Transverse colon (tissue), 4 donors: ENCODE measurements around the gene ANAPC15. TPM values are rescaled to one million over a fixed set of nuclear protein-coding genes. Genes with fewer than 3 reads are reported as not detected.
"Not testable (repeated sequence)": the region's sequence is repeated elsewhere in the genome, so short reads cannot be mapped to it uniquely, and the experiment has no call there.

Experiments used
- DNase-seq: peaks from one replicate; pipeline ENCODE4 v3.0.0-alpha.2; 2019
- H3K27ac ChIP-seq, 4 donors: fragments of 200-600 bp; sonication (generic); 2 replicates each; pipeline ENCODE4 v1.5.1; 2016 to 2018; ENCODE audit warnings: inconsistent platforms in 4 of 4
- H3K27me3 ChIP-seq: fragments of 200-600 bp; sonication (generic); 2 replicates; pipeline ENCODE4 v1.5.1; 2017; ENCODE audit warnings: inconsistent platforms
- H3K36me3 ChIP-seq, 4 donors: fragments of 200-600 bp; sonication (generic); 2 replicates each; pipeline ENCODE4 v1.5.1; 2017 to 2019; ENCODE audit warnings: inconsistent platforms in 4 of 4
- H3K4me1 ChIP-seq, 4 donors: fragments of 200-600 bp; sonication (generic); 2 replicates each; pipeline ENCODE4 v1.5.1; 2017 to 2020; ENCODE audit warnings: inconsistent platforms in 4 of 4
- H3K4me3 ChIP-seq, 4 donors: fragments of 200-600 bp; sonication (generic); 1 replicate in 1 of 4; 2 replicates in 3 of 4; pipeline versions ENCODE4 v1.5.1 to v1.6.1; 2017 to 2019; ENCODE audit warnings: inconsistent platforms in 4 of 4
- H3K9me3 ChIP-seq, 2 donors: fragments of 200-600 bp; sonication (generic); 2 replicates each; pipeline ENCODE4 v1.5.1; 2017 to 2019; ENCODE audit warnings: inconsistent platforms in 2 of 2
- EP300 ChIP-seq: sonication (generic); formaldehyde crosslinking; IDR thresholded peaks from one replicate; pipeline ENCODE4 v1.6.1; 2017; ENCODE audit warnings: antibody characterized with exemption, low read depth
- POLR2A ChIP-seq: fragments of 450-650 bp; IDR thresholded peaks from one replicate; pipeline ENCODE4 v1.6.1; 2016; ENCODE audit warnings: antibody characterized with exemption, mild to moderate bottlenecking, moderate library complexity
- POLR2AphosphoS5 ChIP-seq, 3 donors: sonication (generic); formaldehyde crosslinking; IDR thresholded peaks; one replicate each; pipeline ENCODE4 v1.6.1; 2016; ENCODE audit warnings: antibody characterized with exemption in 3 of 3
- WGBS, 2 donors: methylation state at CpG; one replicate each; pipeline ENCODE4 v1.1.5; 2018; ENCODE audit warnings: low coverage in 1 of 2; 5-methylcytosine and 5-hydroxymethylcytosine counted together
- in situ Hi-C, 4 donors: fragments of 200-750 bp; cut with MboI; loops; one replicate each; pipeline versions ENCODE4 v1.15.0 to v1.15.1; 2017; ENCODE audit warnings: low sequenced_read_pairs in 3 of 4, low pct_ligation_motif_present in 1 of 4, low pct_unique_long_range_greater_than_20kb in 1 of 4
- intact Hi-C: fragments of 100-400 bp; cut with DNase I; formaldehyde crosslinking; loops from one replicate; pipeline ENCODE4 v1.15.1; 2023; ENCODE audit warnings: low total_unique reads
- total RNA-seq, 4 donors: library from RNA; depleted of rRNA; stranded (reverse); fragments of >200 nt; gene quantifications; one replicate each; pipeline ENCODE4 v1.1.0, GENCODE V29; 2016
- TF ChIP-seq, protein P1 (sequence below), 5 experiments: fragments of 200-600 bp in 3 of 5; fragments of 450-650 bp in 2 of 5; sonication (generic) in 3 of 5; IDR thresholded peaks; 1 replicate in 2 of 5; 2 replicates in 3 of 5; pipeline ENCODE4 v1.5.1; 2016 to 2017; ENCODE audit warnings: antibody characterized with exemption in 5 of 5, inconsistent platforms in 3 of 5, mild to moderate bottlenecking in 2 of 5, moderate library complexity in 1 of 5

Gene ANAPC15
- total RNA-seq, 4 donors from 2014 or later = 15.1 to 44.5 (median 27.6) TPM

DNA sequence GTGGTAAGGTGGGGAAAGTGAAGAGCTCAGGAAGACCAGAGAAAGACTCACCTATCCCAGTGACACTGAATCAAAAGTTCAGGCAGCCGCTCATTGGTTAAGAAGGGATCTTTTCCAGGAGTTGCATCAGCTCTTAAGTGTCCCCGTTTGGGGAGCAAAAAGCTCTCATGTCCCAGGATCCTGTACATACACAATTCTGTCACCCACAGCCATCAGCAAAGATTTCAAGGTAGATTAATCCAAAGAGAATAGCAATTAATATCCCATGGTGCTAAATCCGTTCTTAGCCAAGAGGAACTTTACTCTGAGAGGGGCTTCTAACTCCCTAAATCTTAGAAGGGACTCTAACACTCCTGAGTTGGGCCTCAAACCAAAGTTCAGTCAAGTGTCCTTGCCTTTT lies 42.3 kb upstream of the ANAPC15 start:
- no peak overlapping the region for H3K27ac ChIP-seq
- TF ChIP-seq POLR2A (no peak), POLR2AphosphoS5 (IDR thresholded peaks at IDR 0.05) (no peak), EP300 (no peak)
- TF ChIP-seq, protein P1, sequence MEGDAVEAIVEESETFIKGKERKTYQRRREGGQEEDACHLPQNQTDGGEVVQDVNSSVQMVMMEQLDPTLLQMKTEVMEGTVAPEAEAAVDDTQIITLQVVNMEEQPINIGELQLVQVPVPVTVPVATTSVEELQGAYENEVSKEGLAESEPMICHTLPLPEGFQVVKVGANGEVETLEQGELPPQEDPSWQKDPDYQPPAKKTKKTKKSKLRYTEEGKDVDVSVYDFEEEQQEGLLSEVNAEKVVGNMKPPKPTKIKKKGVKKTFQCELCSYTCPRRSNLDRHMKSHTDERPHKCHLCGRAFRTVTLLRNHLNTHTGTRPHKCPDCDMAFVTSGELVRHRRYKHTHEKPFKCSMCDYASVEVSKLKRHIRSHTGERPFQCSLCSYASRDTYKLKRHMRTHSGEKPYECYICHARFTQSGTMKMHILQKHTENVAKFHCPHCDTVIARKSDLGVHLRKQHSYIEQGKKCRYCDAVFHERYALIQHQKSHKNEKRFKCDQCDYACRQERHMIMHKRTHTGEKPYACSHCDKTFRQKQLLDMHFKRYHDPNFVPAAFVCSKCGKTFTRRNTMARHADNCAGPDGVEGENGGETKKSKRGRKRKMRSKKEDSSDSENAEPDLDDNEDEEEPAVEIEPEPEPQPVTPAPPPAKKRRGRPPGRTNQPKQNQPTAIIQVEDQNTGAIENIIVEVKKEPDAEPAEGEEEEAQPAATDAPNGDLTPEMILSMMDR (IDR thresholded peaks at IDR 0.05) = no peak
- DNase-seq = no peak
- no peaks in the 10 kb centered on the region for H3K36me3 ChIP-seq
- H3K27me3 ChIP-seq = no peaks in the 10 kb centered on the region
- no peaks in the 10 kb centered on the region for H3K9me3 ChIP-seq
- WGBS, 2 donors = 85 to 90% methylated on average over 2 to 3 of the region's 3 CpGs
- no peaks in the 10 kb centered on the region for H3K4me1 ChIP-seq
- in situ Hi-C loops (no loop called here), intact Hi-C loops (no loop called here)
- no peak overlapping the region for H3K4me3 ChIP-seq

DNA sequence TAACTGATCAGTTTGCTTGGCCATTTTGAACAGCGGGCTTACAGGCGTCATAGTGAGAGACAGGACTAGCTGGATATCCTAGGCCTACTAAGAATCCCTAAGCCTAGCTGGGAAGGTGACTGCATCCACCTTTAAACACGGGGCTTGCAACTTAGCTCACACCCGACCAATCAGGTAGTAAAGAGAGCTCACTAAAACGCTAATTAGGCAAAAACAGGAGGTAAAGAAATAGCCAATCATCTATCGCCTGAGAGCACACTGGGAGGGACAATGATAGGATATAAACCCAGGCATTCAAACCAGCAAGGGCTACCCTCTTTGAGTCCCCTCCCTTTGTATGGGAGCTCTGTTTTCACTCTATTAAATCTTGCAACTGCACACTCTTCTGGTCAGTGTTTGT lies 41.4 kb upstream of the ANAPC15 start:
- H3K4me1 ChIP-seq, H3K27me3 ChIP-seq, DNase-seq, H3K9me3 ChIP-seq, H3K4me3 ChIP-seq, H3K27ac ChIP-seq, in situ Hi-C loops, H3K36me3 ChIP-seq, intact Hi-C loops: not testable (repeated sequence)
- 85 to 87% methylated on average over 4 to 6 of the region's 6 CpGs for WGBS, 2 donors

DNA sequence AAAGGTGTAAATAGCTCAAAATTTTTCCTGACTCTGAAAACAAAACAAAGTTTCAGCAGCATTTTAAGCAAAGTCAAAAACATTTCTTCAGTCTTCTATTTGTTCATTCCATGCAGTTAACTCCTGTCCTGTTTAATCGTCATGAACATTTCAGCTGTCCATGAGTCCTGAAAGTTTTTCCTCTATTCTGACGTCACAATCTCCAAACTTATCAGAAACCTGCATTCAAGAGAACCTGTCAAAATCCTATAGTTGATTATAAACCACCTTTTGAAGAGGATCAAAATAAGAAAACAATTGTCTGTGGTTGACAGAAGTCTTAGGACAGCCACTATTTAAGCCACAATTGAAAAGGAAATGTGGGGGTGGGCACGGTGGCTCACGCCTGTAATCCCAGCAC lies 38.4 kb upstream of the ANAPC15 start:
- Histone ChIP-seq H3K36me3 (no peaks in the 10 kb centered on the region), H3K27me3 (no peaks in the 10 kb centered on the region), H3K4me3 (no peak overlapping the region), H3K4me1 (no peaks in the 10 kb centered on the region), H3K27ac (no peak overlapping the region), H3K9me3 (no peaks in the 10 kb centered on the region)
- intact Hi-C loops = no loop called here
- TF ChIP-seq, protein P1 (IDR thresholded peaks at IDR 0.05) = no peak
- TF ChIP-seq POLR2A (no peak), EP300 (no peak), POLR2AphosphoS5 (IDR thresholded peaks at IDR 0.05) (no peak)
- no peak for DNase-seq
- in situ Hi-C loops = no loop called here
- WGBS, 2 donors = 72 to 81% methylated on average over 4 of the region's 4 CpGs

DNA sequence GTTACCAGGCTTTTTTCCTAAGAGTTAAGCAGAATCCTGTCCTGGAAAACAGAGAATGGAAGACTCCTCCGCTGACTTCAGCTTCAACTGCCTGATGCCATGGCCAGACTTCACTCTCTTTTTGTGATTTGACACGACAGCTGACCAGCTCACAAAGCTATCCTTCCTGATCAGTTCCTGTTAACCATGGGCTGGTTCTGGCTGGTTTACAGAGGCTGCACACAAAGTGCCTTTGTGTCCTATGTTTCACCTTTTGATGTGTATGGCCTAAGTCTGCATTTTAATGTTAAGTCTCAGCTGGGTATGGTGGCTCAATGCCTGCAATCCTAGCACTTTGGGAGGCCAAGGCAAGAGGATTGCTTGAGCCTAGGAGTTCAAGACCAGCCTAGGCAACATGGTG lies 34.1 kb upstream of the ANAPC15 start:
- H3K4me1 ChIP-seq = peaks cover 0 to 6% (median 0%) of the 10 kb centered on the region in 4 donors
- no peak for DNase-seq
- 39 to 71% methylated on average over 1 to 2 of the region's 2 CpGs for WGBS, 2 donors
- H3K4me3 ChIP-seq = no peak overlapping the region
- H3K9me3 ChIP-seq = no peaks in the 10 kb centered on the region
- intact Hi-C loops = no loop called here
- H3K27me3 ChIP-seq = no peaks in the 10 kb centered on the region
- H3K36me3 ChIP-seq = no peaks in the 10 kb centered on the region
- H3K27ac ChIP-seq = no peak overlapping the region
- TF ChIP-seq POLR2A (no peak), POLR2AphosphoS5 (IDR thresholded peaks at IDR 0.05) (no peak), EP300 (no peak)
- TF ChIP-seq, protein P1 (IDR thresholded peaks at IDR 0.05) = no peak
- in situ Hi-C loops = no loop called here

DNA sequence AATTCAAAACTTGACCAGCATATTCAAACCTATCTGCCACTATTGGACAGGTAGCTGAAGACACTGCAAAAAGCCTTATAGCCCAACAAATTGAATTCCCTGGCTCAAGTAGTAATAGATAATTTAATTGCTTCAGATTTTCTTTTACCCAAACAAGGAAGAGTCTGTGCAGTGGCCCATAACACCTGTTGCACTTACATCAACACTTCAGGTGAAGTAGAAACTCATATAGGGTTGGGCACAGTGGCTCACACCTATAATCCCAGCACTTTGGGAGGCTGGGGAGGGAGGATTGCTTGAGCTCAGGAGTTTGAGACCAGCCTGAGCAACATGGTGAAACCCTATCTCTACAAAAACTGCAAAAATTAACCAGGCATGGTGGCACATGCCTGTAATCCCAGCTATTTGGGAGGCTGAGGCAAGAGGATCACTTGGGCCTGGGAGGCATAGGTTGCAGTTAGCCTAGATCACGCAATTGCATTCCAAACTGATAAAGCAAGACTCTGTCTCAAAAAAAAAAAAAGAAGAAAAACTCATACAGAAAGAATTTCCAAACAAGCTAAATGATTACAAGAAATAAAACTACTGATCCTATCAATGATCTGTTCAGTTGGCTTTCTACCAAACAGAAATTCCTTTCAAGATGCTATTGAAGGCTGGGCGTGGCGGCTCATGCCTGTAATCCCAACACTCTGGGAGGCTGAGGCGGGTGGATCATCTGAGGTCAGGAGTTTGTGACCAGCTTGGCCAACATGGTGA lies 32.5 kb upstream of the ANAPC15 start:
- DNase-seq = no peak
- in situ Hi-C loops = no loop called here
- TF ChIP-seq POLR2A (no peak), POLR2AphosphoS5 (IDR thresholded peaks at IDR 0.05) (no peak), EP300 (no peak)
- TF ChIP-seq, protein P1 (IDR thresholded peaks at IDR 0.05) = no peak
- H3K4me3 ChIP-seq = no peak overlapping the region
- intact Hi-C loops = no loop called here
- H3K27ac ChIP-seq = no peak overlapping the region
- WGBS, 2 donors = 60 to 86% methylated on average over 3 to 4 of the region's 4 CpGs
- no peaks in the 10 kb centered on the region for H3K9me3 ChIP-seq
- no peaks in the 10 kb centered on the region for H3K27me3 ChIP-seq
- no peaks in the 10 kb centered on the region for H3K36me3 ChIP-seq
- H3K4me1 ChIP-seq = peaks cover 0 to 6% (median 0%) of the 10 kb centered on the region in 4 donors

DNA sequence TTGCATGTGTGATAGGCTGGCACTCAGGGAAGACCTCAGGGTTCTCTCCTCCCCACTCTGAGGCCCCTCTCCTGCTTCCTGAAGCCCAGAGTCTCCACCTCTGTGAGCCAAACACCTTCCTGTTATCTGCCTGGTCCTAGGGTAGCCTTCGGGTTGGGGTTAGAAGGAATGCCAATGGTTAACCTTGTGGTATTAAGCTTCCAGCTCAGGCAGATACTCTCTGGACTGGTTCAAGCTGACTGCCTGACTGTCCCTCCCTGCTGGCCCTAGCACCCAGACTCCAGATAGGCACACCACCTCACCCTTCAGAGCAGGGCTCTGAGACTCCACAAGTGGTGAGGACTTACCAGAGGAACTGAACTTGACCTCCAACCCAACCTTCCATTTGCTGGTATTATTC lies 30.0 kb upstream of the ANAPC15 start:
- H3K9me3 ChIP-seq, in situ Hi-C loops, DNase-seq: not testable (repeated sequence)

DNA sequence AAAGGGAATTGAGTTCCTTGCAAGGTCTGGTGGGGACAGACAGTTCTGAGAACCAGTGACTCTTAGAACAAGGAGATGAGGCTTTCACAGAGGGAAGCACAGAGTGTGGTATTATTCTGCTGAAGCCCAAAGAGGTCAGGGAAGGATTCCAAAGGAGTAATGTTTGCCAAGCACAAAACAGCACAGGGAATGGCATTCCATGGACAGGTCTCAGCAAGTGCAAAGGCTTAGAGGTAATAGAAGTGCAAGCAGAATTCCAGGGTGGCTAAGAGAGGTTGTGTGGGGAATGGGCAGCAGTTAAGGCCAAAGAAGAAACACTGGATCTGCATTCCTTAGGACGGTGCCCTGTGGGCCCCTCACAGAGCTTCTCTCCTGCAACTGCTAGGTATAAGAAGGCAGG lies 29.6 kb upstream of the ANAPC15 start:
- H3K4me1 ChIP-seq, H3K27ac ChIP-seq, H3K4me3 ChIP-seq, intact Hi-C loops, DNase-seq, H3K27me3 ChIP-seq, H3K36me3 ChIP-seq, in situ Hi-C loops, H3K9me3 ChIP-seq: not testable (repeated sequence)
- 82% methylated on average over 1 of the region's 1 CpG; no CpG with 5 or more reads in 1 of the 2 donors for WGBS, 2 donors

More for the DNA sequence above, 30.0 kb upstream of the ANAPC15 start:
- H3K4me3 ChIP-seq, H3K27me3 ChIP-seq, H3K27ac ChIP-seq, H3K36me3 ChIP-seq, intact Hi-C loops, H3K4me1 ChIP-seq: not testable (repeated sequence)
- WGBS, 2 donors = 80% methylated on average over 1 of the region's 1 CpG; no CpG with 5 or more reads in 1 of the 2 donors
